ENCODE data around the gene ASAH2.

DNA sequence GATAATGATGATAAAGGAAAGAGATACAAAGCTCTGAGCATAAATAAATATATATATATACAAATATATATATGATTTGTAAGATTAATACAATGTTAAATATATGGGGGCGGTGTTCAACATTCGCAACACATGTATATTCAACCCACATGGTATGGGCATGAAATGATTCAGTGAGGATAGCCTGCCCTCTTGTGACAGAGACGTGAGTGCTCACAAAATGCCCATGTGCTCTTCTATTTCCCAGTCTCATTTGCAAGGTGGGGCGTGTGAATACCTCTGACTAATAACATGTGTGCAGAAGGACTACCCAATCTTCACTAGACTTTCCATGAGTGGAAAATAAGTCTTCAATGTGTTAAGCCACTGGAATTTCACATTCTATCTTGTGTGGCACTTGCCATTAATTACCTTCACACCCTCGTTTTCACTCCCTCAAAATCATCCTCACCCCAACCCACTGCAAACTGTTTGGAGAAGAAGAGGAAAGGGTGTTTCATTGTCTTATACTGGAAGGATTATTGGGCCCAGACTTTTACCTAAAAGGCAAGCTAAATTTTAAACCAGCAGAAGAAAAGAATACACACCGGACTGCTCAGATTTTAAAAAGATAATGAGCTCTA lies 26.9 kb downstream of the ASAH2 start:
- no peak for TF ChIP-seq EZH2 (IDR thresholded peaks at IDR 0.05; ENCODE audit: borderline replicate concordance, low read depth, low read length, poor library complexity, severe bottlenecking)
- TF ChIP-seq, protein P1, sequence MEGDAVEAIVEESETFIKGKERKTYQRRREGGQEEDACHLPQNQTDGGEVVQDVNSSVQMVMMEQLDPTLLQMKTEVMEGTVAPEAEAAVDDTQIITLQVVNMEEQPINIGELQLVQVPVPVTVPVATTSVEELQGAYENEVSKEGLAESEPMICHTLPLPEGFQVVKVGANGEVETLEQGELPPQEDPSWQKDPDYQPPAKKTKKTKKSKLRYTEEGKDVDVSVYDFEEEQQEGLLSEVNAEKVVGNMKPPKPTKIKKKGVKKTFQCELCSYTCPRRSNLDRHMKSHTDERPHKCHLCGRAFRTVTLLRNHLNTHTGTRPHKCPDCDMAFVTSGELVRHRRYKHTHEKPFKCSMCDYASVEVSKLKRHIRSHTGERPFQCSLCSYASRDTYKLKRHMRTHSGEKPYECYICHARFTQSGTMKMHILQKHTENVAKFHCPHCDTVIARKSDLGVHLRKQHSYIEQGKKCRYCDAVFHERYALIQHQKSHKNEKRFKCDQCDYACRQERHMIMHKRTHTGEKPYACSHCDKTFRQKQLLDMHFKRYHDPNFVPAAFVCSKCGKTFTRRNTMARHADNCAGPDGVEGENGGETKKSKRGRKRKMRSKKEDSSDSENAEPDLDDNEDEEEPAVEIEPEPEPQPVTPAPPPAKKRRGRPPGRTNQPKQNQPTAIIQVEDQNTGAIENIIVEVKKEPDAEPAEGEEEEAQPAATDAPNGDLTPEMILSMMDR (conservative IDR thresholded peaks at IDR 0.05; ENCODE audit: low read depth, low read length), result peak; percentile 78

Data from A673 (cell line).